Activated naive CD4-positive, alpha-beta T cell treated with Interleukin-2 at 50 U/mL for 16 hours (primary cell): ENCODE data around the gene NMD3.
"Not testable (repeated sequence)": the region's sequence is repeated elsewhere in the genome, so short reads cannot be mapped to it uniquely, and the experiment has no call there.

Experiments
- DNase-seq: peaks from one replicate; pipeline ENCODE4 v3.0.0-alpha.2; 2020

The NMD3 gene

GRCh38 chr3:161231861-161232260, 10.8 kb downstream of the NMD3 start:
- no peak for DNase-seq

- DNase-seq: no peak
These were observed 12.4 kb downstream of the NMD3 start for GRCh38 chr3:161233557-161233956.

- no peak for DNase-seq
These were observed 15.1 kb downstream of the NMD3 start for GRCh38 chr3:161236240-161236639.

- no peak for DNase-seq
These were observed 18.6 kb downstream of the NMD3 start for GRCh38 chr3:161239700-161240099.

GRCh38 chr3:161244538-161244937, 23.4 kb downstream of the NMD3 start:
- DNase-seq: no peak

GRCh38 chr3:161247049-161247448, 25.9 kb downstream of the NMD3 start:
- DNase-seq: no peak

GRCh38 chr3:161250116-161250515, 29.0 kb downstream of the NMD3 start:
- no peak for DNase-seq

- DNase-seq: no peak
These were observed 30.6 kb downstream of the NMD3 start for GRCh38 chr3:161251716-161252115.

GRCh38 chr3:161252143-161252542, 31.0 kb downstream of the NMD3 start:
- DNase-seq: no peak

- DNase-seq: no peak
These were observed 32.6 kb downstream of the NMD3 start for GRCh38 chr3:161253711-161254110.

- no peak for DNase-seq
These were observed 33.8 kb downstream of the NMD3 start for GRCh38 chr3:161254861-161255260.

- no peak for DNase-seq
These were observed 41.9 kb downstream of the NMD3 start for GRCh38 chr3:161263057-161263456.

GRCh38 chr3:161264852-161265251, 43.7 kb downstream of the NMD3 start:
- no peak for DNase-seq

GRCh38 chr3:161265916-161266571, 44.9 kb downstream of the NMD3 start:
- DNase-seq: no peak

- DNase-seq: no peak
These were observed 45.6 kb downstream of the NMD3 start for GRCh38 chr3:161266731-161267150.

GRCh38 chr3:161267646-161268045, 46.5 kb downstream of the NMD3 start:
- no peak for DNase-seq

- DNase-seq: no peak
These were observed 47.5 kb downstream of the NMD3 start for GRCh38 chr3:161268601-161269000.

- DNase-seq: no peak
These were observed 49.9 kb downstream of the NMD3 start for GRCh38 chr3:161270991-161271390.

- no peak for DNase-seq
These were observed 50.5 kb downstream of the NMD3 start for GRCh38 chr3:161271646-161272045.

- no peak for DNase-seq
These were observed 51.4 kb downstream of the NMD3 start for GRCh38 chr3:161272524-161272923.

GRCh38 chr3:161273589-161274218, 52.6 kb downstream of the NMD3 start:
- DNase-seq: peak; percentile 14

GRCh38 chr3:161274691-161275298, 53.7 kb downstream of the NMD3 start:
- DNase-seq: peak; percentile 29

- no peak for DNase-seq
These were observed 54.8 kb downstream of the NMD3 start for GRCh38 chr3:161275919-161276318.

GRCh38 chr3:161282387-161282786, 61.3 kb downstream of the NMD3 start:
- not testable (repeated sequence) for DNase-seq
